Kidney (tissue), 14 donors: ENCODE data around the gene ZBTB1. TPM values are rescaled to one million over a fixed set of nuclear protein-coding genes. Genes with fewer than 3 reads are reported as not detected.
A peak's percentile ranks its signal among the peaks of the same experiment; 100 is the strongest.

Experiments used
- DNase-seq, 5 donors: peaks; one replicate each; pipeline ENCODE4 v3.0.0-alpha.2; 2013 to 2020
- FAIRE-seq: peaks from 2 replicates; lab custom pipeline; 2012; peaks lifted over from hg19 to GRCh38; lab: Jason Lieb, UNC
- H3K27ac ChIP-seq, 2 donors: one replicate each; pipeline ENCODE4 v1.7.0; 2013; ENCODE audit warnings: low read depth in 2 of 2, low read length in 2 of 2, inconsistent platforms in 1 of 2
- H3K27me3 ChIP-seq: one replicate; pipeline ENCODE4 v1.7.1; 2013; ENCODE audit warnings: low read length, inconsistent platforms; ENCODE audit not compliant: control insufficient read depth, insufficient read depth
- H3K36me3 ChIP-seq, 3 donors: one replicate each; pipeline versions ENCODE4 v1.7.0 to v1.7.1; 2013; ENCODE audit warnings: low read length in 3 of 3, control low read depth in 1 of 3, inconsistent platforms in 1 of 3; ENCODE audit not compliant: insufficient read depth in 3 of 3, control insufficient read depth in 2 of 3
- H3K4me1 ChIP-seq, 3 donors: one replicate each; pipeline versions ENCODE4 v1.7.0 to v1.7.1; 2013; ENCODE audit warnings: low read length in 3 of 3, inconsistent platforms in 1 of 3, low read depth in 1 of 3; ENCODE audit not compliant: control insufficient read depth in 2 of 3, insufficient read depth in 2 of 3
- H3K4me3 ChIP-seq, 3 donors: one replicate each; pipeline versions ENCODE4 v1.7.0 to v1.8.1; 2013; ENCODE audit warnings: low read length in 3 of 3, control low read depth in 1 of 3, inconsistent platforms in 1 of 3
- H3K9ac ChIP-seq, 3 donors: one replicate each; pipeline versions ENCODE4 v1.7.0 to v1.7.1; 2013; ENCODE audit warnings: low read length in 3 of 3, control low read depth in 1 of 3, inconsistent platforms in 1 of 3
- H3K9me3 ChIP-seq, 3 donors: one replicate each; pipeline versions ENCODE4 v1.7.0 to v1.7.1; 2013; ENCODE audit warnings: low read length in 3 of 3, control low read depth in 1 of 3, inconsistent platforms in 1 of 3; ENCODE audit not compliant: control insufficient read depth in 2 of 3, insufficient read depth in 1 of 3
- intact Hi-C: fragments of 100-400 bp; cut with DNase I; formaldehyde crosslinking; loops from one replicate; pipeline ENCODE4 v1.11.1; 2022
- polyA plus RNA-seq: library from polyadenylated mRNA; stranded (reverse); fragments of 350-450 nt; fragmentation: Illumina TruSeq; extraction: RNeasy Lipid Tissue Mini Kit (QIAGEN cat#74804); gene quantifications from one replicate; pipeline ENCODE4 v1.2.3, GENCODE V29; 2014; ENCODE audit warnings: low read depth, low replicate concordance; ENCODE audit not compliant: insufficient read depth
- total RNA-seq: library from RNA; stranded (reverse); fragmentation: NEBNext Ultra II Directional; extraction: Animal tissue kit (Norgen Biotek cat#: 25700); gene quantifications from one replicate; pipeline ENCODE4 v1.2.1, GENCODE V29; 2021
- TF ChIP-seq, protein P1 (sequence below): IDR thresholded peaks from 3 replicates; pipeline ENCODE4 v1.5.1; 2012; ENCODE audit warnings: mild to moderate bottlenecking, moderate library complexity, borderline replicate concordance; ENCODE audit not compliant: insufficient read depth; ENCODE audit errors: extremely low read depth
- donor health status: control.
- donor health status: control.
- donor health status: control.
- donor health status: control.
- donor health status: control.
- donor health status: DM: yes; HTN: yes; CAD: no.
- donor health status: Normal renal cell carcinoma (clear cell type).

ZBTB1 gene
- total and polyA plus RNA-seq, 2 donors from 2014 or later: 13.3 to 46.8 TPM

DNA sequence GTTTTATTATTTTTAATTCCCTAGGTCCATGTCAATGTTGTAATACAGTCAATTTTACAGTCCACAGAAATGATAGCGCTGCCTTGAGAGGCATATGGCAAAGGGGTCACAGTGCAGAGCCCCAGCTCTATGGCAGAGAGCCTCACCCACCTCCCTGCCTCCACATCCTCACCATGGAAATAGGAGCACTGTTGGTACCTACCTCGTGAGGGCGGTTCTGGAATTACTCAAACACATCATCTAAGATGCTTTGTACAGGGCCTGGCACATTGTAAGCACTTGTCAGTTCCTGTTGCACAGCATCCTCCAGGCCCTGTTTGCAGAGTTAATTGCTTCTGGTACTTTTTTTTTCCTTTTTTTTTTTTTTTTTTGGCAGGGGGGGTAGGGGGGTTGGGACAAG is 43.3 kb upstream of the ZBTB1 start:
- H3K4me1 ChIP-seq: peaks cover 0 to 5% (median 0%) of the 10 kb centered on the region in 3 donors
- FAIRE-seq (no peak), DNase-seq (no peak)
- H3K27me3 ChIP-seq: no peaks in the 10 kb centered on the region
- intact Hi-C loops: no loop called here
- peaks cover 0 to 4% (median 2%) of the 10 kb centered on the region in 3 donors for H3K36me3 ChIP-seq
- H3K9me3 ChIP-seq: no peaks in the 10 kb centered on the region
- TF ChIP-seq, protein P1, sequence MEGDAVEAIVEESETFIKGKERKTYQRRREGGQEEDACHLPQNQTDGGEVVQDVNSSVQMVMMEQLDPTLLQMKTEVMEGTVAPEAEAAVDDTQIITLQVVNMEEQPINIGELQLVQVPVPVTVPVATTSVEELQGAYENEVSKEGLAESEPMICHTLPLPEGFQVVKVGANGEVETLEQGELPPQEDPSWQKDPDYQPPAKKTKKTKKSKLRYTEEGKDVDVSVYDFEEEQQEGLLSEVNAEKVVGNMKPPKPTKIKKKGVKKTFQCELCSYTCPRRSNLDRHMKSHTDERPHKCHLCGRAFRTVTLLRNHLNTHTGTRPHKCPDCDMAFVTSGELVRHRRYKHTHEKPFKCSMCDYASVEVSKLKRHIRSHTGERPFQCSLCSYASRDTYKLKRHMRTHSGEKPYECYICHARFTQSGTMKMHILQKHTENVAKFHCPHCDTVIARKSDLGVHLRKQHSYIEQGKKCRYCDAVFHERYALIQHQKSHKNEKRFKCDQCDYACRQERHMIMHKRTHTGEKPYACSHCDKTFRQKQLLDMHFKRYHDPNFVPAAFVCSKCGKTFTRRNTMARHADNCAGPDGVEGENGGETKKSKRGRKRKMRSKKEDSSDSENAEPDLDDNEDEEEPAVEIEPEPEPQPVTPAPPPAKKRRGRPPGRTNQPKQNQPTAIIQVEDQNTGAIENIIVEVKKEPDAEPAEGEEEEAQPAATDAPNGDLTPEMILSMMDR: no peak
- H3K27ac ChIP-seq: no peak overlapping the region
- H3K9ac ChIP-seq: no peak overlapping the region
- no peak overlapping the region for H3K4me3 ChIP-seq

GRCh38 chr14:64463195-64463594 is 41.4 kb upstream of the ZBTB1 start:
- TF ChIP-seq, protein P1: no peak
- H3K36me3 ChIP-seq: peaks cover 0 to 4% (median 0%) of the 10 kb centered on the region in 3 donors
- H3K27me3 ChIP-seq: no peaks in the 10 kb centered on the region
- H3K27ac ChIP-seq: no peak overlapping the region
- peaks cover 0 to 5% (median 0%) of the 10 kb centered on the region in 3 donors for H3K4me1 ChIP-seq
- intact Hi-C loops: no loop called here
- no peak for FAIRE-seq
- DNase-seq: no peak
- no peak overlapping the region for H3K4me3 ChIP-seq
- no peak overlapping the region for H3K9ac ChIP-seq
- no peaks in the 10 kb centered on the region for H3K9me3 ChIP-seq

- Histone ChIP-seq H3K4me3 (no peak overlapping the region), H3K4me1 (peaks cover 0 to 5% (median 0%) of the 10 kb centered on the region in 3 donors), H3K9me3 (no peaks in the 10 kb centered on the region), H3K27ac (no peak overlapping the region), H3K27me3 (no peaks in the 10 kb centered on the region), H3K36me3 (peaks cover 0 to 4% (median 0%) of the 10 kb centered on the region in 3 donors), H3K9ac (no peak overlapping the region)
- intact Hi-C loops: no loop called here
- FAIRE-seq: no peak
- TF ChIP-seq, protein P1: no peak
- DNase-seq: no peak
Observed at GRCh38 chr14:64463873-64464272, 40.7 kb upstream of the ZBTB1 start.

GRCh38 chr14:64464651-64465050 is 39.9 kb upstream of the ZBTB1 start:
- no peaks in the 10 kb centered on the region for H3K9me3 ChIP-seq
- H3K27ac ChIP-seq: no peak overlapping the region

More at GRCh38 chr14:64464651-64465050, 39.9 kb upstream of the ZBTB1 start:
- peak in 2 of 5 donors; percentile 20 to 41 for DNase-seq
- no peak for FAIRE-seq
- H3K36me3 ChIP-seq: peaks cover 0 to under 1% (median 0%) of the 10 kb centered on the region in 3 donors
- peak overlapping the region in 2 of 3 donors; percentile 23 to 67 for H3K9ac ChIP-seq
- peak overlapping the region; percentile 49 to 86 (median 62) for H3K4me3 ChIP-seq
- no peaks in the 10 kb centered on the region for H3K27me3 ChIP-seq
- TF ChIP-seq, protein P1: no peak
- intact Hi-C loops: no loop called here
- H3K4me1 ChIP-seq: peaks cover 0 to 5% (median 0%) of the 10 kb centered on the region in 3 donors
